OCI-LY7 (cell line): ENCODE data around the gene CPA1. TPM values are rescaled to one million over a fixed set of nuclear protein-coding genes. Genes with fewer than 3 reads are reported as not detected.

Source experiments
- BruUV-seq: library from RNA; stranded (reverse); fragments of 400-500 nt; replicated peaks from 2 replicates; lab custom pipeline; 2021; lab: Mats Ljungman, UMichigan
- CTCF ChIA-PET: fragments of 300-600 bp; sonication (Branson Sonifier 250); formaldehyde crosslinking; loops from one replicate; lab custom pipeline; 2022; ENCODE audit warnings: antibody characterized with exemption; ENCODE audit not compliant: unreplicated experiment; lab: Charles Lee
- POLR2A ChIA-PET: fragments of 300-600 bp; sonication (Branson Sonifier 250); formaldehyde crosslinking; loops from one replicate; lab custom pipeline; 2022; ENCODE audit warnings: antibody characterized with exemption; lab: Charles Lee
- DNase-seq: peaks from one replicate; pipeline ENCODE4 v3.0.0-alpha.2; 2015; ENCODE audit warnings: low spot score
- H2AFZ ChIP-seq: fragments of 200-600 bp; sonication (generic), shearing (Covaris generic); 2 replicates; pipeline ENCODE4 v1.6.1; 2014; ENCODE audit warnings: mild to moderate bottlenecking, antibody characterized with exemption, low read length, moderate library complexity
- H3K27ac ChIP-seq: fragments of 200-600 bp; sonication (generic); 2 replicates; pipeline ENCODE4 v1.5.1; 2014; ENCODE audit warnings: mixed run types, low read depth, mild to moderate bottlenecking, moderate library complexity, low read length, inconsistent platforms; ENCODE audit not compliant: poor library complexity, severe bottlenecking
- H3K36me3 ChIP-seq: fragments of 200-600 bp; sonication (generic); 2 replicates; pipeline ENCODE4 v1.6.1; 2014; ENCODE audit warnings: mild to moderate bottlenecking, antibody characterized with exemption, low read length, moderate library complexity, mixed read lengths; ENCODE audit not compliant: insufficient read depth
- H3K4me1 ChIP-seq: fragments of 200-600 bp; sonication (generic); 2 replicates; pipeline ENCODE4 v1.5.1; 2014; ENCODE audit warnings: mild to moderate bottlenecking, low read length; ENCODE audit not compliant: insufficient read depth, poor library complexity, severe bottlenecking
- H3K4me2 ChIP-seq: fragments of 200-600 bp; sonication (generic); 2 replicates; pipeline ENCODE4 v1.6.1; 2014; ENCODE audit warnings: mild to moderate bottlenecking, low read length
- H3K4me3 ChIP-seq: fragments of 200-600 bp; sonication (generic); 2 replicates; pipeline ENCODE4 v1.5.1; 2014; ENCODE audit warnings: mild to moderate bottlenecking, low read depth, low read length; ENCODE audit not compliant: poor library complexity, severe bottlenecking
- H3K79me2 ChIP-seq: fragments of 200-600 bp; sonication (generic); 2 replicates; pipeline ENCODE4 v1.6.1; 2016; ENCODE audit warnings: low read depth, mild to moderate bottlenecking, low read length, moderate library complexity, mixed read lengths; ENCODE audit not compliant: insufficient read depth
- H3K9me2 ChIP-seq: fragments of 200-600 bp; sonication (generic); 2 replicates; pipeline ENCODE4 v1.6.1; 2016; ENCODE audit warnings: mild to moderate bottlenecking, low read length, mixed read lengths; ENCODE audit not compliant: insufficient read depth
- H3K9me3 ChIP-seq: fragments of 200-600 bp; sonication (generic); 2 replicates; pipeline ENCODE4 v1.6.1; 2014; ENCODE audit warnings: mild to moderate bottlenecking, mixed run types, low read length, mixed read lengths
- H4K20me1 ChIP-seq: fragments of 200-600 bp; sonication (generic); 2 replicates; pipeline ENCODE4 v1.6.1; 2014; ENCODE audit warnings: mild to moderate bottlenecking, antibody characterized with exemption, low read length, moderate library complexity, mixed read lengths; ENCODE audit not compliant: insufficient read depth
- EZH2phosphoT487 ChIP-seq: fragments of 200-600 bp; sonication (generic); IDR thresholded peaks from 2 replicates; pipeline ENCODE4 v1.6.1; 2018; ENCODE audit warnings: low read depth, borderline replicate concordance, mild to moderate bottlenecking, mixed run types, antibody characterized with exemption, low read length, moderate library complexity, mixed read lengths
- intact Hi-C: fragments of 100-400 bp; cut with micrococcal nuclease; formaldehyde crosslinking; loops from one replicate; pipeline ENCODE4 v1.10.0; 2022; ENCODE audit not compliant: unreplicated experiment
- total RNA-seq, 2 experiments: library from RNA; depleted of rRNA in 1 of 2; stranded (reverse); fragments of >200 nt in 1 of 2; shearing (Covaris generic) in 1 of 2; gene quantifications; 2 replicates each; pipeline ENCODE4 v1.2.3, GENCODE V29; 2014 to 2022
- TF ChIP-seq, protein P1 (sequence below): fragments of 200-600 bp; sonication (generic); conservative IDR thresholded peaks from 2 replicates; pipeline ENCODE4 v1.5.1; 2014; ENCODE audit warnings: mild to moderate bottlenecking, antibody characterized with exemption, low read length, moderate library complexity, mixed read lengths

CPA1 gene
- total RNA-seq, 2 experiments from 2014 or later: not detected

DNA sequence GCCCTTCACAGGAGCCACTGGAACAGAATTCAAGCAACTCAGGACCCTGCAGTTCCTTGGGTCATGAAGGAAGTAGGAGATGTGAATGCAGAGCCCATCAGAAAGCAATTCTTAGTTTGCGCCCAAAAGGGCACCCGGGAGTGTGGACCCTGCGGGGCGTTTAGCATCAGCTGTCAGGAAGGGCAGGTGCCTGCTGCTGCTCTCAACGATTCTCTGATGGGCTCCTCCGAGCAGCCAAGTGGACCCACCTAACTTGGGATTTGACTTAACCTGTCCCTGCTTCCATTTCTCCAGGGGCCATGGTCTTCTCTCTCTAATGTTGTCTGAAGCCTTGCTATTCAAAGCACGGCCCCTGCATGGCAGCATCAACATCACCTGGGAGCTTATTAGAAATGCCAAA lies 18.6 kb upstream of the CPA1 start:
- Histone ChIP-seq H4K20me1 (no peaks in the 10 kb centered on the region), H3K4me1 (no peaks in the 10 kb centered on the region), H3K79me2 (no peaks in the 10 kb centered on the region), H3K36me3 (no peaks in the 10 kb centered on the region), H3K27ac (no peak overlapping the region), H3K4me2 (no peak overlapping the region), H3K9me2 (no peaks in the 10 kb centered on the region), H3K4me3 (no peak overlapping the region), H3K9me3 (no peaks in the 10 kb centered on the region), H2AFZ (no peak overlapping the region)
- DNase-seq: no peak
- BruUV-seq: no TSS peak
- TF ChIP-seq, protein P1, sequence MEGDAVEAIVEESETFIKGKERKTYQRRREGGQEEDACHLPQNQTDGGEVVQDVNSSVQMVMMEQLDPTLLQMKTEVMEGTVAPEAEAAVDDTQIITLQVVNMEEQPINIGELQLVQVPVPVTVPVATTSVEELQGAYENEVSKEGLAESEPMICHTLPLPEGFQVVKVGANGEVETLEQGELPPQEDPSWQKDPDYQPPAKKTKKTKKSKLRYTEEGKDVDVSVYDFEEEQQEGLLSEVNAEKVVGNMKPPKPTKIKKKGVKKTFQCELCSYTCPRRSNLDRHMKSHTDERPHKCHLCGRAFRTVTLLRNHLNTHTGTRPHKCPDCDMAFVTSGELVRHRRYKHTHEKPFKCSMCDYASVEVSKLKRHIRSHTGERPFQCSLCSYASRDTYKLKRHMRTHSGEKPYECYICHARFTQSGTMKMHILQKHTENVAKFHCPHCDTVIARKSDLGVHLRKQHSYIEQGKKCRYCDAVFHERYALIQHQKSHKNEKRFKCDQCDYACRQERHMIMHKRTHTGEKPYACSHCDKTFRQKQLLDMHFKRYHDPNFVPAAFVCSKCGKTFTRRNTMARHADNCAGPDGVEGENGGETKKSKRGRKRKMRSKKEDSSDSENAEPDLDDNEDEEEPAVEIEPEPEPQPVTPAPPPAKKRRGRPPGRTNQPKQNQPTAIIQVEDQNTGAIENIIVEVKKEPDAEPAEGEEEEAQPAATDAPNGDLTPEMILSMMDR: no peak
- intact Hi-C loops: no loop called here
- POLR2A ChIA-PET: no interaction called here
- CTCF ChIA-PET: no interaction called here

DNA sequence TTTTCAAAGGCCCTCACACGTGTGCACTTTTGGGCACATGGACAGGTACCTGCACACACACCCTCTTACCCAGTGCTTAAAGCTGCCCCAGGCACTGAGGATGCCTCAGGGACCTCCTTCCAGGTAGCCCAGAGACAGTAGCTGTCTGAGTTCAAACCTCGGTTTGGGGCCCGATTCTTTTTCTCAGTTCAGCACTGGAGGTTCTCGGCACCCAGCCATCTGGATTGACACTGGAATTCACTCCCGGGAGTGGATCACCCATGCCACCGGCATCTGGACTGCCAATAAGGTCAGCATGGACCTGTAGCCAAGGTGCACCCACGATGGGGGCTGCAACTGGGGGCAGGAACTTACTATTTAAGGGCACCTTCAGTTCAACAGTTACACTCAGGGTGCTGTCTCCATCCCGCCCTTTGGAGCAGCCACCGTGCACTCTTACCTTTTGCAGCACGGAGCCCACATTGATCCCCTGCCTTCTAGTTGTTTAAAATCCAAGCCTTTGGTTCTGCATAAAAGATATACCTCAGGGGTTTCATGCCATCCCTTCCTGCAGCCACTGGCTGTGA lies 18.0 kb upstream of the CPA1 start:
- POLR2A ChIA-PET: no interaction called here
- no peak for TF ChIP-seq EZH2phosphoT487
- TF ChIP-seq, protein P1: no peak
- DNase-seq: no peak

DNA sequence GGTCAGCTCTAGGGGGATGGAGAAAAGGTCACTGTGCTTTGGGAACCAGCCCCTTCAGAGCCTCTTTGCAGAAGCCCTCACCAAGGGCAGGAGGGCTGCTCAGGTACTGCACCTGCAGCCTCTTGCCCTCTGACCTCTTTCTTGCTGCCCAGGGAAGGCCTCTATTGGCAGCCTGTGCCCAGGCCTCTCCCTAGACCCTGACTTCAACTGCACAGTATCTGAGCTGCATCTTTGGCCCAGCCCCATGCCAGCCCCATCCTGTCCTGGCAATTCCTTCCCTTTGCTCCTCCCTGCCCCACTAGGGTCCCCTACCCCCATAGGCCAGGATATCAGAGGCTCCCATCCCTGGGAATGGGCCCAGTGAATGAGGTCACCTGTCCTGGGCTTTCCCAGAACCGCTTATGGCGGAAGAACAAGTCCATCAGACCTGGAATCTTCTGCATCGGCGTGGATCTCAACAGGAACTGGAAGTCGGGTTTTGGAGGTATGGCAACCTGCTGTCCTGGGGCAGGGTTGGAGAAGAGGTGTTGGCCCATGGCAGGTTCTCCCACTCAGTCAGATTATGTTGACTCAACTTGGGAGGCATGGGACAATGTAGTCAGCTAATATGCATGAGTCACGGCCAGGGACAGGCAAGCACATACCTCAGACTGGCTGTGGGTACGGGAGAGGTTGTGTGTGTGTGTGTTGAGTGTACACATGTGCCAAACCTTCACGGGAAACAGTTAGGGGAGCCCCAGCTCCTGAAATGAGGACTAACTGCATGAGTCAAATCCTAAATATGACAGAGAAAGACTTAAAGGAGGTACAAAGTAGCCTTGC lies 17.1 kb upstream of the CPA1 start:
- Histone ChIP-seq H3K36me3 (no peaks in the 10 kb centered on the region), H3K9me3 (no peaks in the 10 kb centered on the region), H3K27ac (no peak overlapping the region), H2AFZ (no peak overlapping the region), H3K79me2 (no peaks in the 10 kb centered on the region), H4K20me1 (no peaks in the 10 kb centered on the region), H3K9me2 (no peaks in the 10 kb centered on the region), H3K4me1 (no peaks in the 10 kb centered on the region), H3K4me3 (no peak overlapping the region), H3K4me2 (no peak overlapping the region)
- BruUV-seq: no TSS peak
- ChIA-PET CTCF (no interaction called here), POLR2A (no interaction called here)
- TF ChIP-seq, protein P1: no peak
- TF ChIP-seq EZH2phosphoT487: no peak
- intact Hi-C loops: no loop called here
- DNase-seq: no peak

More for the DNA sequence above, 18.0 kb upstream of the CPA1 start:
- intact Hi-C loops: no loop called here
- no peak overlapping the region for H2AFZ ChIP-seq
- CTCF ChIA-PET: no interaction called here
- H3K9me3 ChIP-seq: no peaks in the 10 kb centered on the region
- H4K20me1 ChIP-seq: no peaks in the 10 kb centered on the region
- no TSS peak for BruUV-seq
- H3K79me2 ChIP-seq: no peaks in the 10 kb centered on the region
- H3K36me3 ChIP-seq: no peaks in the 10 kb centered on the region
- H3K9me2 ChIP-seq: no peaks in the 10 kb centered on the region
- H3K4me1 ChIP-seq: no peaks in the 10 kb centered on the region
- H3K4me3 ChIP-seq: no peak overlapping the region
- H3K27ac ChIP-seq: no peak overlapping the region
- no peak overlapping the region for H3K4me2 ChIP-seq
